GM12864 (cell line): ENCODE measurements around the gene NAALADL1.

ENCODE experiments used
- DNase-seq: peaks from one replicate; pipeline ENCODE4 v3.0.0-alpha.2; 2011; ENCODE audit warnings: low read depth
- H3K4me3 ChIP-seq: 2 replicates; pipeline ENCODE4 v1.5.1; 2011; ENCODE audit warnings: mild to moderate bottlenecking, low read depth, low read length, control low read depth
- CTCF ChIP-seq: IDR thresholded peaks from 2 replicates; pipeline ENCODE4 v1.5.1; 2011; ENCODE audit warnings: low read depth, mild to moderate bottlenecking, moderate library complexity, low read length, control low read depth, inconsistent platforms; ENCODE audit errors: missing control alignments

NAALADL1 gene

DNA sequence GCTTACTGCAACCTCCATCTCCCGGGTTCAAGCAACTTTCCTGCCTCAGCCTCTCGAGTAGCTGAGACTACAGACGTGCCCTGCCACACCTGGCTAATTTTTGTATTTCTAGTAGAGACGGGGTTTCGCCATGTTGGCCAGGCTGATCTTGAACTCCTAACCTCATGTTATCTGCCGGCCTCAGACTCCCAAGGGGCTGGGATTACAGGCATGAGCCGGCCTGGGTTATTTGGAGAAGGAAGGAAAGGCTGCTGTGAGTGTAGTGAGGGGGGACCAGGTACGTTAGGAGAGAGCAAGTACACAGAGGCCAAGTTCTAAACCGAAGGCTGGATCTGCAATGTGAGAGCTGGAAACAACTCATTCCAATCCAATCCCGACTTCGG, 62.0 kb downstream of the NAALADL1 start:
- TF ChIP-seq CTCF = no peak
- DNase-seq = no peak
- H3K4me3 ChIP-seq = peak overlapping the region; percentile 7
